ENCODE measurements around the gene SPSB2. TPM values are rescaled to one million over a fixed set of nuclear protein-coding genes. Genes with fewer than 3 reads are reported as not detected.
A peak's percentile ranks its signal among the peaks of the same experiment; 100 is the strongest.

The SPSB2 gene
- total and polyA plus RNA-seq, 9 donors, result 3.2 to 8.4 (median 6.7) TPM

- Histone ChIP-seq H3K4me1 (ENCODE audit: control insufficient read depth, insufficient read depth, low read length) (peaks cover 23% of the 10 kb centered on the region), H3K36me3 (ENCODE audit: control insufficient read depth, insufficient read depth, low read length) (peaks cover 73% of the 10 kb centered on the region), H3K27me3 (ENCODE audit: control insufficient read depth, insufficient read depth, low read length) (no peaks in the 10 kb centered on the region), H3K27ac (ENCODE audit: low read length) (no peak overlapping the region), H3K9me3 (replicated peaks; ENCODE audit: control insufficient read depth, low read depth, low read length) (no peaks in the 10 kb centered on the region), H3K4me3 (ENCODE audit: low read length) (no peak overlapping the region)
- no peak for DNase-seq
- 91% methylated on average over 8 of the region's 16 CpGs for WGBS (ENCODE audit: insufficient coverage)
These were observed 9.3 kb downstream of the SPSB2 start for GRCh38 chr12:6863586-6864321.

- no peak overlapping the region for H3K4me3 ChIP-seq (ENCODE audit: low read length)
- no peaks in the 10 kb centered on the region for H3K27me3 ChIP-seq (ENCODE audit: control insufficient read depth, insufficient read depth, low read length)
- 89% methylated on average over 11 of the region's 11 CpGs for WGBS (ENCODE audit: insufficient coverage)
- DNase-seq, result no peak
- peaks cover 78% of the 10 kb centered on the region for H3K36me3 ChIP-seq (ENCODE audit: control insufficient read depth, insufficient read depth, low read length)
- no peaks in the 10 kb centered on the region for H3K9me3 ChIP-seq (replicated peaks; ENCODE audit: control insufficient read depth, low read depth, low read length)
- peaks cover 21% of the 10 kb centered on the region for H3K4me1 ChIP-seq (ENCODE audit: control insufficient read depth, insufficient read depth, low read length)
- H3K27ac ChIP-seq (ENCODE audit: low read length), result no peak overlapping the region
These were observed 10.1 kb downstream of the SPSB2 start for GRCh38 chr12:6863033-6863432.

GRCh38 chr12:6861391-6861790, 11.7 kb downstream of the SPSB2 start:
- peaks cover 92% of the 10 kb centered on the region for H3K36me3 ChIP-seq (ENCODE audit: control insufficient read depth, insufficient read depth, low read length)
- no peak overlapping the region for H3K4me3 ChIP-seq (ENCODE audit: low read length)
- no peak overlapping the region for H3K27ac ChIP-seq (ENCODE audit: low read length)
- H3K27me3 ChIP-seq (ENCODE audit: control insufficient read depth, insufficient read depth, low read length), result no peaks in the 10 kb centered on the region
- peaks cover 14% of the 10 kb centered on the region for H3K4me1 ChIP-seq (ENCODE audit: control insufficient read depth, insufficient read depth, low read length)
- H3K9me3 ChIP-seq (replicated peaks; ENCODE audit: control insufficient read depth, low read depth, low read length), result no peaks in the 10 kb centered on the region
- WGBS (ENCODE audit: insufficient coverage), result 94% methylated on average over 8 of the region's 9 CpGs
- DNase-seq, result no peak

GRCh38 chr12:6860942-6861341, 12.2 kb downstream of the SPSB2 start:
- H3K36me3 ChIP-seq (ENCODE audit: control insufficient read depth, insufficient read depth, low read length), result peaks cover 92% of the 10 kb centered on the region
- peaks cover 11% of the 10 kb centered on the region for H3K4me1 ChIP-seq (ENCODE audit: control insufficient read depth, insufficient read depth, low read length)
- H3K4me3 ChIP-seq (ENCODE audit: low read length), result no peak overlapping the region
- DNase-seq, result no peak
- H3K27me3 ChIP-seq (ENCODE audit: control insufficient read depth, insufficient read depth, low read length), result no peaks in the 10 kb centered on the region
- H3K9me3 ChIP-seq (replicated peaks; ENCODE audit: control insufficient read depth, low read depth, low read length), result no peaks in the 10 kb centered on the region
- WGBS (ENCODE audit: insufficient coverage), result 97% methylated on average over 7 of the region's 7 CpGs
- no peak overlapping the region for H3K27ac ChIP-seq (ENCODE audit: low read length)

GRCh38 chr12:6860116-6860515, 13.0 kb downstream of the SPSB2 start:
- Histone ChIP-seq H3K36me3 (ENCODE audit: control insufficient read depth, insufficient read depth, low read length) (peaks cover 94% of the 10 kb centered on the region), H3K27ac (ENCODE audit: low read length) (no peak overlapping the region), H3K4me1 (ENCODE audit: control insufficient read depth, insufficient read depth, low read length) (peaks cover 10% of the 10 kb centered on the region), H3K27me3 (ENCODE audit: control insufficient read depth, insufficient read depth, low read length) (no peaks in the 10 kb centered on the region), H3K9me3 (replicated peaks; ENCODE audit: control insufficient read depth, low read depth, low read length) (no peaks in the 10 kb centered on the region), H3K4me3 (ENCODE audit: low read length) (no peak overlapping the region)
- WGBS (ENCODE audit: insufficient coverage), result 90% methylated on average over 7 of the region's 9 CpGs
- DNase-seq, result no peak

- 100% methylated on average over 1 of the region's 2 CpGs for WGBS (ENCODE audit: insufficient coverage)
- Histone ChIP-seq H3K9me3 (replicated peaks; ENCODE audit: control insufficient read depth, low read depth, low read length) (no peaks in the 10 kb centered on the region), H3K27ac (ENCODE audit: low read length) (peak overlapping the region; percentile 75), H3K4me3 (ENCODE audit: low read length) (no peak overlapping the region), H3K27me3 (ENCODE audit: control insufficient read depth, insufficient read depth, low read length) (no peaks in the 10 kb centered on the region), H3K36me3 (ENCODE audit: control insufficient read depth, insufficient read depth, low read length) (peaks cover 90% of the 10 kb centered on the region), H3K4me1 (ENCODE audit: control insufficient read depth, insufficient read depth, low read length) (peaks cover 10% of the 10 kb centered on the region)
- peak; percentile 50 for DNase-seq
These were observed 14.3 kb downstream of the SPSB2 start for GRCh38 chr12:6858799-6859198.

- WGBS (ENCODE audit: insufficient coverage), result 87% methylated on average over 12 of the region's 14 CpGs
- Histone ChIP-seq H3K4me3 (ENCODE audit: low read length) (no peak overlapping the region), H3K27me3 (ENCODE audit: control insufficient read depth, insufficient read depth, low read length) (no peaks in the 10 kb centered on the region), H3K4me1 (ENCODE audit: control insufficient read depth, insufficient read depth, low read length) (peaks cover 24% of the 10 kb centered on the region), H3K27ac (ENCODE audit: low read length) (no peak overlapping the region), H3K36me3 (ENCODE audit: control insufficient read depth, insufficient read depth, low read length) (peaks cover 65% of the 10 kb centered on the region), H3K9me3 (replicated peaks; ENCODE audit: control insufficient read depth, low read depth, low read length) (no peaks in the 10 kb centered on the region)
- no peak for DNase-seq
These were observed 17.8 kb downstream of the SPSB2 start for GRCh38 chr12:6855322-6855721.

GRCh38 chr12:6854036-6854435, 19.1 kb downstream of the SPSB2 start:
- Histone ChIP-seq H3K27ac (ENCODE audit: low read length) (no peak overlapping the region), H3K4me3 (ENCODE audit: low read length) (no peak overlapping the region), H3K27me3 (ENCODE audit: control insufficient read depth, insufficient read depth, low read length) (no peaks in the 10 kb centered on the region), H3K9me3 (replicated peaks; ENCODE audit: control insufficient read depth, low read depth, low read length) (no peaks in the 10 kb centered on the region), H3K4me1 (ENCODE audit: control insufficient read depth, insufficient read depth, low read length) (peaks cover 30% of the 10 kb centered on the region), H3K36me3 (ENCODE audit: control insufficient read depth, insufficient read depth, low read length) (peaks cover 62% of the 10 kb centered on the region)
- DNase-seq, result no peak
- WGBS (ENCODE audit: insufficient coverage), result 76% methylated on average over 5 of the region's 6 CpGs

GRCh38 chr12:6853626-6854025, 19.5 kb downstream of the SPSB2 start:
- DNase-seq, result no peak
- Histone ChIP-seq H3K27ac (ENCODE audit: low read length) (peak overlapping the region; percentile 72), H3K4me3 (ENCODE audit: low read length) (no peak overlapping the region), H3K27me3 (ENCODE audit: control insufficient read depth, insufficient read depth, low read length) (no peaks in the 10 kb centered on the region), H3K9me3 (replicated peaks; ENCODE audit: control insufficient read depth, low read depth, low read length) (no peaks in the 10 kb centered on the region), H3K36me3 (ENCODE audit: control insufficient read depth, insufficient read depth, low read length) (peaks cover 62% of the 10 kb centered on the region), H3K4me1 (ENCODE audit: control insufficient read depth, insufficient read depth, low read length) (peaks cover 28% of the 10 kb centered on the region)
- WGBS (ENCODE audit: insufficient coverage), result no CpG with 5 or more reads among the region's 1 CpG

GRCh38 chr12:6852651-6853354, 20.3 kb downstream of the SPSB2 start:
- Histone ChIP-seq H3K27me3 (ENCODE audit: control insufficient read depth, insufficient read depth, low read length) (no peaks in the 10 kb centered on the region), H3K27ac (ENCODE audit: low read length) (peak overlapping the region; percentile 72), H3K4me1 (ENCODE audit: control insufficient read depth, insufficient read depth, low read length) (peaks cover 24% of the 10 kb centered on the region), H3K9me3 (replicated peaks; ENCODE audit: control insufficient read depth, low read depth, low read length) (no peaks in the 10 kb centered on the region), H3K36me3 (ENCODE audit: control insufficient read depth, insufficient read depth, low read length) (peaks cover 60% of the 10 kb centered on the region), H3K4me3 (ENCODE audit: low read length) (peak overlapping the region; percentile 80)
- under 1% methylated on average over 11 of the region's 18 CpGs for WGBS (ENCODE audit: insufficient coverage)
- DNase-seq, result peak; percentile 65
